CD4-positive, alpha-beta T cell treated with Interferon gamma for 1 hour (primary cell): Measurements from ENCODE around the gene EXD3.
"Not testable (repeated sequence)": the region's sequence is repeated elsewhere in the genome, so short reads cannot be mapped to it uniquely, and the experiment has no call there.

Experiments
- DNase-seq: peaks from one replicate; pipeline ENCODE4 v3.0.0-alpha.2; 2020

Gene EXD3

GRCh38 chr9:137354845-137355760, 67.9 kb downstream of the EXD3 start:
- DNase-seq, result no peak

- DNase-seq, result no peak
These were observed 68.7 kb downstream of the EXD3 start for GRCh38 chr9:137354153-137354844.

- no peak for DNase-seq
These were observed 69.5 kb downstream of the EXD3 start for GRCh38 chr9:137353223-137354152.

GRCh38 chr9:137352511-137353222, 70.3 kb downstream of the EXD3 start:
- DNase-seq, result no peak

GRCh38 chr9:137351781-137352501, 71.0 kb downstream of the EXD3 start:
- DNase-seq, result no peak

GRCh38 chr9:137350696-137351584, 72.0 kb downstream of the EXD3 start:
- DNase-seq, result no peak

- no peak for DNase-seq
These were observed 73.4 kb downstream of the EXD3 start for GRCh38 chr9:137349471-137350033.

- no peak for DNase-seq
These were observed 74.0 kb downstream of the EXD3 start for GRCh38 chr9:137348769-137349470.

- no peak for DNase-seq
These were observed 75.0 kb downstream of the EXD3 start for GRCh38 chr9:137347928-137348327.

- DNase-seq, result no peak
These were observed 80.5 kb downstream of the EXD3 start for GRCh38 chr9:137342482-137342881.

GRCh38 chr9:137341227-137341626, 81.7 kb downstream of the EXD3 start:
- no peak for DNase-seq

- DNase-seq, result not testable (repeated sequence)
These were observed 83.0 kb downstream of the EXD3 start for GRCh38 chr9:137339908-137340462.

GRCh38 chr9:137339045-137339907, 83.7 kb downstream of the EXD3 start:
- DNase-seq, result no peak

GRCh38 chr9:137336735-137337134, 86.2 kb downstream of the EXD3 start:
- DNase-seq, result no peak

- no peak for DNase-seq
These were observed 89.8 kb downstream of the EXD3 start for GRCh38 chr9:137333016-137333671.

- DNase-seq, result no peak
These were observed 91.0 kb downstream of the EXD3 start for GRCh38 chr9:137331929-137332328.

- no peak for DNase-seq
These were observed 92.3 kb downstream of the EXD3 start for GRCh38 chr9:137330689-137331088.

- DNase-seq, result not testable (repeated sequence)
These were observed 93.4 kb downstream of the EXD3 start for GRCh38 chr9:137329590-137329989.
